NCI-H1105 (cell line): Measurements from ENCODE around the gene CRABP2.

Source experiments
- DNase-seq: peaks from one replicate; lab custom pipeline; 2025; lab: John Stamatoyannopoulos, UW

CRABP2 gene

GRCh38 chr1:156709031-156709430 lies 3.6 kb upstream of the CRABP2 start:
- no peak for DNase-seq

GRCh38 chr1:156708218-156708661 lies 2.9 kb upstream of the CRABP2 start:
- no peak for DNase-seq

DNA sequence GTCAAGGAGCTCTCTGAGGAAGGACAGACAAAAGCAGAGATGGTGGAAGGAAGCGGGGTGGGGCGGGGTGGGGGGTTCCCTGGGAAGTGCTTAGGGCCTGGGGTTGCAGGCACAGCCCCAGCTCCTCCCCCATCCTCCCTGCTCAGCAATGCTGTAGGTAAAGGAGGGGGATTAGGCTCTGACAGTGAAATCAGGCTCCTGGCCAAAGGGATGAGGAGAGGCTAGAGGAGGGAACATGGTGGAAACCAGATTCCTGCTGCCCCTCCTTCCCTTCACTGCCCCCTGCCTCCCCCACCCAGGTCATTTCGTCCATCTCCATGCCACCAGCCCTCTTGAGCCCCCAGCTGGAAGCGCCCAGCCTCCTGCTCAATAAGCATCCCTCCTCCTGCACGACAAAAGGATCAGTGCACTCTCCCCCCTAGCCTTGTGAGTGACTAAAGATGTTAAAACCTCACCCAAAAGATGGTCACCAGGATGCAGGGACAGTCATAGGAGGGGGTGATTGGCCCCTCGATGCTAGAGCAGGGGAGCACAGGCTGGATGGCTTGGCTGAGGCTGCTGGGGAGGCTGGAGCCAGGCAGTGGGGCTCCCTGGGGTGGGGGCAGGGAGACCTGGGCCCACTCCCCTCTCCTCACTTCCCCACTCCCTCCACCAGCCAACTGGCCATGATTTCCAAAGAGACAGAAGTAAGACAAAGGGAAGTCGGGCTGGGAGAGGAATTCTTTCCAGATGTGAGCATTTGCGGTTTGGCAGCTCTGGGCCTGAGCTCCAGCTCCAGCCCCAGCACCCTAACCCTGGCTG lies 2.2 kb upstream of the CRABP2 start:
- no peak for DNase-seq

DNA sequence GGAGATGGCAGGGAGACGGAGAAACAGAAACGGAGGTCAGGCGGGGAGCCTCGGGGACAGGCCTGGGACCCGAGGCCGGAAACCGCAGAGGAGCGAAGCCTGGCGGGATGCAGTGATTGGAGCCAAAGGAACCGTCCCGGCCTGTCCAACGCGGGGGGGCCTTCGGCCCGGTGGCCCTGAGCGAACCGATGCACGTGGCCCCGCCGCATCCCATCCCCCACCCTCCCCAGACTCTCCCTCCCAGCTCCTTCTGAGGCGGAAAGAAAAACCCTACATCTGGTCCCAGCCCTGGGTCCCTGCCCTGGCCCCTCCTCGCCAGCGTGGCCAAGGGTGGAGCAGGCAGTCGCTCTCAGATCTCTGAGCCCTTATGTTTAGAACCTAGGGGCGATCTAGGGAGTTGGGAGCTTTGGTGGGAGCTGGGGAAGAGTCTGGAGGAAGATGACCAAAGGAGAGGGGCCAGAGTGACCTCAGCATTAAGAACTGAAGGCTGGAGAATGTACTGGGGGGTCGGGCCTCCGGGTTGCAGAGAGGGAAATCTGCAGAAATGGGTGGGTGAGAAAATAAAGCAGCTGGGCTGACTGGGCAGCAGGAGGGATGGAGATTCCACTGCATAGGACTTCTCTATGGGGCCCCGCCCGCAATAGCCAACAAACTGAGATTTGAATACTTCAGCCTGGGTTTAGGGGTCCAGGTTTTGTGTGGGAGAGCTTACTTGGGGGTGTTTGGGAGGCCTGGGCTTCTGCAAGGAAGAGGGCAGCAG lies 1.5 kb upstream of the CRABP2 start:
- DNase-seq: no peak

- peak; percentile 66 for DNase-seq
Measured at GRCh38 chr1:156705918-156706656, 704 bp upstream of the CRABP2 start.

DNA sequence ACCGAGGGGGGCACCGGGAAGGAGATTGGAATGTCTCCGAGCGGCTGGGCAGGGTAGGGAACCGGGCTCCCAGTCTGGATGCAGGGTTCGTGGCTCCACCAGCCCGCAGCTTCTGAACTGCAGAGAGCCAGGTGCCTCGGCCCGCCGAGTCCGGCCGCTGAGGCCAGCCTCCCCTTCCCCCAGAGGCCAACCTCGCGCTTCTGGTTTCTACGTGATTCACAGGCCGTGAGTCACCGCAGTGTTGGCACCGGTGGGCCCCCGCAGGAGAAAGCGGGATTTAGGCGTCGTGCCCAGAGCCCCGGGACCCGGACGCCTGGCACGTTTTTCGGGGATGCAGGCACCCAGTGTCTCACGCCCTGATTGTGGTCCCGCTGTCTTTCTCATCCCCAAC lies 458 bp downstream of the CRABP2 start:
- DNase-seq: no peak

- no peak for DNase-seq
Measured at GRCh38 chr1:156704166-156704711, 1.1 kb downstream of the CRABP2 start.

DNA sequence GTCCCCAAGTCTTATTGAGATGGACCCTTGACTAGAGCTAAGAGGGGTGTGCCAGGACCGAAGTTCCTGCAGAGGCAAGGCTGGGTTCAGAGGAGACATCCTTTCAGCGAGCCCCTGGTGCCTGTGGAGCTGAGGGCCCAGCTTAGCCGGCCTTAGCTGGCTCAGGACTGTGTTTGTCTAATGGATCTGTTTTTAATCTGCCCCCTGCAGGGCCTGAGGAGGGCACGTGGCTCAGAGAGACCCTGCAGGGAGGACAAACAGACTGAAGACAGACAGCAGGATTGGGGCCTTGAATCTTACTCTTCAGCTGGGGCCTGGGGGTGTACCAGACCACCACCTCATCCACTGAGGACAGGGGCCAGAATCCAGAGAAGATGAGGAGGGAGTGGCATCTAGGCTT lies 1.6 kb downstream of the CRABP2 start:
- DNase-seq: no peak

DNA sequence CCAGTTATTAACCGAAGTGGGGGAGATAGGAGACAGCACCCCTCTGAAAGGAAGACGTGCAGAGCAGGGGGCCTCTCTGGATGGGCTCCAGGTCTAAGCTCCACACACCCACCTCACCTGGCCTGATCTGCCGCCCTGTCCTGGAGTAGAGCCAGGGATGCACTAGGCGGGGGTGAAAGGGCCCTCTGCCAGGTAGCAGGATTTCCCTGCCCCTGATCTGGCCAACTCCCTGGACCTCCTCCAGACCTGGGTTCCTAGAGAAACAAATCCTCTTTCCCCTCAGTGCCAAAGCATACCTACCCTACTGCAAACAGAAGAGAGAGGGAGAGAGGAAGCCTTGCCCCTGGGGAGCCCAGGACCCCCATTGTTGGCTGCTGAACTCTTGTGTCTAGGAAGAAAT lies 2.0 kb downstream of the CRABP2 start:
- no peak for DNase-seq

GRCh38 chr1:156700736-156701531 lies 4.4 kb downstream of the CRABP2 start:
- no peak for DNase-seq

DNA sequence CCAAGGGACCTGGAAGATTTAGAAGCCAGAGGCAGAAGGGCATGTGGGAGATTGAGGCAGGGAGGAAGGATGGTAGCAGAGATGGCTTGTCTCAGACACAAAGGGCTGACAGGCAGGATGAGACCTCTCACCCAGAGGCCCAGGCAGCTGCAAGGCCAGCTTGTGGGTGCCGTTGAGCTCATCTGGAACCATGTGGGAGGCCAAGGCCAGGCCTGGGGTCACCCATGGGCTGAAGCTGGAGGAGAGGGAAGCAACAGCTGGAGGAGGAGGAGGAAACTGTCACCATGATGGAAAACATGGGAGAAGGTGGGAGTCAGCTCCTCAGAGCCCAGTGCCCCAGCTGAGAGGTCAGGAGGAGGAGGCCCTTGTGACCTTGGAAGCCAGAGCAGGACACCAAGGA lies 6.4 kb downstream of the CRABP2 start:
- DNase-seq: no peak

- no peak for DNase-seq
Measured at GRCh38 chr1:156697481-156697880, 7.9 kb downstream of the CRABP2 start.

DNA sequence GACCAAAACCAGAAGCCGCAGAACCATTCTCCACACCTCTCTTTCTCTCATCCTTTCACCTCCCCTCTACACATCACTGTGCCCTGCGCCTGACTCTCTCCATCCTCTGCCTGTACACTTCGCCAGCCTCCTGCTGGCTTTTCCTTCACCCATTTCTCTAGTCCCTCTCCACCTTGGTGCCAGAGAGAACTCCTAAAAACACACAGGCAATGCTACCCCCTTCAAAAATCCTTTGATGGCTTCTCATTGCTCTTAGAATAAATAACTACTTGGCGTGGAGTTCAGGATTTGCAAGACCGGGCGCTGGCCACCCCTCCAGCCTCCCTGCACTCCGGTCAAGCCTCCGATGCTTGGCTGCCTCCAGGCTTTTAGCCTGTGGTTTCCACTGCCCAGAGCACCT lies 8.6 kb downstream of the CRABP2 start:
- no peak for DNase-seq

- no peak for DNase-seq
Measured at GRCh38 chr1:156694690-156694962, 10.8 kb downstream of the CRABP2 start.

- DNase-seq: no peak
Measured at GRCh38 chr1:156693848-156694689, 11.3 kb downstream of the CRABP2 start.

- DNase-seq: peak; percentile 78
Measured at GRCh38 chr1:156692925-156693847, 12.2 kb downstream of the CRABP2 start.

DNA sequence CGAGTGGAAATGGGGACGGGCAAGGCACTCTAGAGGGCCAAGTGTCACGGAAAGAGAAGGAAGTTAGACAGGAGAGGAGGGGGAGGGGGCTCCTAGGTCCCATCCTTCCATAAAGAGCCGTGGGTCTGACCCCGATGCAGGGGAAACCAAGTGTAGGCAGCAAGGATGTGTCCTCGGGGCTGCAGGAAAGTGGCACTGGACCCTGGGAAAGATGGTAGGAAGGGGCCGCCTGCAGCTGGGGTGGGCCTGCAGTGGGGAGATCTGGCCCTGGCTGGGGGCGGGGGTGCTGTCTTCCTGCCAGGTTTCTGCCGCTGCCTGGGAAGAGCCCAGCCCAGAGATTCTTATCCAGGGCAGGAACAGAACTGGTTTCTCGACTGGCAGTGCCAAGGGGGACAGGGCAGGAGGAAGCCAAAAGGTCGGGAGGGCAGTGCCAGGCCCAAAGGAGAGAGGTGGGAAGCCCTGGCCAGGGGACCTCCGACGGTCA lies 12.9 kb downstream of the CRABP2 start:
- no peak for DNase-seq

- DNase-seq: no peak
Measured at GRCh38 chr1:156691665-156692440, 13.5 kb downstream of the CRABP2 start.

DNA sequence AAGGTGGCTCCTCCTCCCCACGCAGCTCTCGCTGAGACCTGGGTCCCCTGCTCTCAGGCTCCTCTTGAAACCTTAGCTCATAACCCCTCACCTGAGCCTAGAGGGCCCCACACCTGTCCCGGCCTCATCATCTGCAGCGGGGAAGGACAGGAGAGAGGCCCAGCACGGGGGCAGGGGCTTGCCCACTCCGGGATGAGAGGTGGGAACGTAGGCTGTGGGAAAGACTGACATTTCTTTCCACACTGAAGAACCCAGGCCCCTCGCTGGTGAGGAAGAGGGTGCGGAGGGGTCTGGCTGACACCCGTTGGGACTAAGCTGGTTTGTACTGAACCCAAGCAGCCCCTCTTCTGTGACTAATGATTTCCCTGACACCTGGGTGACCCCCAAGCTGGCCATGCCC lies 14.2 kb downstream of the CRABP2 start:
- no peak for DNase-seq
